ENCODE results near the gene SRGAP2C. TPM values are rescaled to one million over a fixed set of nuclear protein-coding genes. Genes with fewer than 3 reads are reported as not detected.
"Not testable (repeated sequence)": the region's sequence is repeated elsewhere in the genome, so short reads cannot be mapped to it uniquely, and the experiment has no call there.

The SRGAP2C gene
- total RNA-seq, 2 experiments from 2014 or later = 32.3 to 33.6 TPM

DNA sequence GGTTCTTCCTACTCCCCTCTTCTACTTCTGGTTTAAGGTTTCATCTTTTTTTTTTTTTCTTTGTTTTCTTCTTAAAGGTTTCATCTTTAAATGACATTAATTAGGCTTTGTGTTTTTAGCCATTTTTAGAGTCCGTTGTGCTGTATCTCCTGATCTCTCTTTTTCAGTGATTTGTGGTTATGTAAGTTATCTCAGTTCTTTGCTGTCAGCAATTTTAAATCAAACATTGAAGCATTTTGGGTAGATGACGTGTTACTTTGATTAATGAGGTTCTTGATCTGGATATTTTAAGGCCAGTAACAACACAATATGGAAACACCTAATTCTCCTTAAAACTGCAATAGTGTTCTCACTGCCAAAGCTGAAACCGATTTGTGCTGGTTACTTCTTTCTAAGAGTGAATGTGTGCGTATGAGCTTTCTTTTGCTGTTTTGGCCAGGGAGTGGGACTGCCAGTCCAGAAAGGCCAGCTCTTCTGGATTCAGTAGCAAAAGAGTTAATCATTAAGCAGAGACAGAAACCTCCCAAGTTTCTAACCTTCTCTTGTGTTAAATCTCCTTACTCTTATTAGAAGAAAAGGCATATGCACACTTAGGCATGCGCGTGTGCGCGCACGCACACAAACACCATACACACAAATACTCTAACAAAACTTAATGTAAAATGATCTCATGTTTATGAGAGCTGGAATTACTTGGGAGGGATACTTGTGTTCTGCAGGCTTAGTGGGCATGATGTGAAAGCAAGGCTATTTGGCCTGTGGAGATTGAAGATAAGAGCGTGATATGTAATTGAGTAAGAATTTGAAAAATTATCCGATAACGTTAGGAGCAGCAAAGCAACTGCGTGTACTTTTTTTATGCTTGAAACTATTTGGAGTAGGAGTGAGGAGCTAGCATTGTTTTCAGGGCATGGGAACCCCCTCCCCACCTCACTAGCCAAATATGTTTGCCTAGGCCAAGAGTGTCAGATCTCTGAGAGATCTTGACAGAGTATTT is 16.5 kb downstream of the SRGAP2C start:
- H3K9me3 Mint-ChIP-seq, POLR2A ChIA-PET: not testable (repeated sequence)

DNA sequence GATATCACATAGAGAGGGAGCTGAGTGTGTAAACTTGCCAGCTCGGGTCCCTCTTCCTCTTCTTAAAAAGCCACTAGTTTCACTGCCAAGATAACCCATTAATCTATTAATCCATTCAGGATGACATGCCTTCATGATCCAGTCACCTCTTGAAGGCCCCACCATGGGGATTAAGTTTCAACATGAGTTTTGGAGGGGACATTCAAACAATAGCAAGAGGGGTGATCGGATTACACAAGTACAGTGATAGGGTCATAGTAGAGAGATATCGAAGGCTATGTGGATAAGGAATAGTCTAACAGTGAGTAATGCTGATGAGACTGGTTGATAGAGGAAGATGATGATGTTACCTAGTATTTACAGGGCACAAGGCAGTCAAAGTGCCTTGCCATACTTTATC is 18.2 kb downstream of the SRGAP2C start:
- DNase-seq; H3K27ac Mint-ChIP-seq; H3K27me3 Mint-ChIP-seq; CTCF ChIA-PET; H3K4me3 Mint-ChIP-seq; H3K4me1 Mint-ChIP-seq; POLR2A ChIA-PET; H3K9me3 Mint-ChIP-seq; H3K36me3 Mint-ChIP-seq (ENCODE audit: low read depth): not testable (repeated sequence)

More for the DNA sequence above, 16.5 kb downstream of the SRGAP2C start:
- DNase-seq; H3K27me3 Mint-ChIP-seq; CTCF ChIA-PET; H3K4me1 Mint-ChIP-seq; H3K27ac Mint-ChIP-seq; H3K36me3 Mint-ChIP-seq (ENCODE audit: low read depth); H3K4me3 Mint-ChIP-seq: not testable (repeated sequence)

DNA sequence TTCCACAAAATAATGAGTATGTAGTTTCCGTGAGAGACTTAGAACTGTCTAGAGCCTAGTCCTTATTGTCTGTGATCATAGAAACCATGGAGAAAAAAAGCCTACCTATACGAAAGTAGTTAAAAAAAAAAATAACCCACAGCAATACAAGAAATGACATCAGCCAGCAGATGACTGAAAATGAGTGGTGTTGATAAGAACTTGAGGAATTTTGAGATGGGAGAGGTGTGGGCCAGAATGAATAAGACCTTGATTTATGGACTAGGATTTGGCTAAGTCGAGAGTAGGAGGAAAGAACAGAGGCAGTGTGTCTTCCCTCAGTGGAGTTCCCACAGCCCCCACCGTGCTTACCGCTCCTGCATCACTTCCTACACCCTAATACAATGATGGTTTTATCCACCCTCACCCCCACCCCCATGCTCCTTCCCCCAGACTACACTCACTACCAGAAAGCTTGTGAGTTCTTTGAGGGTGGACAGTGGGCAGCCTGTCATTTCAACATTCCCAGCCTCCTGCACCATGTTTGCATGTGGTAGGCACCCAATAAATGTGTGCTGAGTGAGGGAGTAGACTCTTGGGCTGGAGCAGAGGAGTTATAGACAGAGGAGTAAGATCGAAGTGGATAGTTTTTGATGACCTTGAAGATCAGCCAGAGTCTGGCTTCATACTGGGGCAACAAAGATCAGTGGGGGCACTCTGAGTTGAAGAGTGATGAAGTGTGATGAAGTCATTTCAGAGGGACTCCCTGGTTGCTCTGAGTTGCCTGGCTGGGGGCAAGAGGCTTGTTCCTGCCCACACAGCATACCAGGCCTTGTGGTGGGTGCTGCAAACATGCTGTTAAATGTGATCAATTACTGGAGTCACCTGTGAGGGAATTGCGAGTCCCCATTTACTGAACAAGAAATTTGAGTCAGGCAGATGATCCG is 21.3 kb downstream of the SRGAP2C start:
- POLR2A ChIA-PET, H3K4me1 Mint-ChIP-seq: not testable (repeated sequence)

DNA sequence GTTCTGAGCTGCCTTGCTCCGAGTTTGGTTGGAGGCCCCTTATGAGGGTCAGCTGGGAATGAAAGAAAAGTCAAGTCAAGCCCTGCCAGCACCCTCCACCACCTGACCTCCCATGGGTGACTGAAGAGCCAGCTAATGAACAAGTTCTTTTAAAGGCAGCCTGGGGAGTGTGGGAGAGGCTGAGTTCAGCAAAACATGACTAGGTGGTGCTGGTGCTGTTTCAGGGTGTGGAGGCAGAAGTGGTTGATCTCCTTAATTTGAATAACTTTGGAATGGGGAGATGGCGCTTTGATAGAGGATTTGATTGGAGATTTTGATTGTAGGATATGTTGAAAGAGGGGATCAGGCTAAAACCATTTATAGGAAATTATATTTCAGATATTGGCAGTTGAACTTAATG is 22.6 kb downstream of the SRGAP2C start:
- H3K9me3 Mint-ChIP-seq; H3K27me3 Mint-ChIP-seq; H3K27ac Mint-ChIP-seq; H3K36me3 Mint-ChIP-seq (ENCODE audit: low read depth); H3K4me1 Mint-ChIP-seq; H3K4me3 Mint-ChIP-seq; POLR2A ChIA-PET; DNase-seq; CTCF ChIA-PET: not testable (repeated sequence)

More for the DNA sequence above, 21.3 kb downstream of the SRGAP2C start:
- H3K9me3 Mint-ChIP-seq; CTCF ChIA-PET; H3K27ac Mint-ChIP-seq; H3K4me3 Mint-ChIP-seq; H3K27me3 Mint-ChIP-seq; H3K36me3 Mint-ChIP-seq (ENCODE audit: low read depth); DNase-seq: not testable (repeated sequence)

DNA sequence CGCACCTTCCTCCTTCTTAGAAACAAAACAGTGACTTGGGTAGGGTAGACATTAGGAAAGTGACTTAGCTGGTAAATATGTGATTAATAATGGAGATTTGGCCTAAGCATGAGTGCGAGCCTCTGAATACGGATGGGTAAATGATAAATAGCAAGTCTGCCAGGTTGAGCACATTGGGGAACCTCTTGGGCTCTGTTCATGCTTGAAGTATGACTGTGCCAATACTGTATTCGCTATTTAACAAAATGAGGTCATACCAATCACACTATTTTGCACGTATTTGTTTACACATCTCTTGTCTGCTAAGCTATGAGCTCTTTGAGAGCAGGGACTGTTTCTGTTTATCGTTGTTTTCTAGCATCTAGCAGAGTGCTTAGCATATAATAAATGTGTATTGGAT is 23.6 kb downstream of the SRGAP2C start:
- H3K27me3 Mint-ChIP-seq; H3K27ac Mint-ChIP-seq; POLR2A ChIA-PET; CTCF ChIA-PET; H3K4me1 Mint-ChIP-seq; H3K4me3 Mint-ChIP-seq; H3K36me3 Mint-ChIP-seq (ENCODE audit: low read depth); DNase-seq; H3K9me3 Mint-ChIP-seq: not testable (repeated sequence)

DNA sequence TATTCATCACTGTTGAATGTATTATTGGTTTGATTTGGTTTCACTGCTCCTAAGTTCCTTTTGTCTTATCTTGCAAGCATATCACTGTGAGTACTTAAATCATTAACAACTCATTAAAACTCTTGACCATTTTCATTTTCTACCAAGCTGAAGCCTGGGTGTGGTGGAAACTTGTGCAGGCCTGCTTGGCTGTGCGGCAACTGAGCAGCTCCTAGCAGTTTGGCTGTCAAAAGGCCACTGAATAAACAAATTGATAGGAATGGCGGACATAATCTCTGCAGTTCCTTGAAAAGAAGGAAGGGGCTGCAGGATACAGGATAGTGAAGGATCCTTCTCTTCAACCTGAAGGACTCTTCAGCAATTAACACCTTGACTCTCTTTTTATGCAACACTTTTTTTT is 26.0 kb downstream of the SRGAP2C start:
- H3K36me3 Mint-ChIP-seq (ENCODE audit: low read depth); H3K27me3 Mint-ChIP-seq; H3K9me3 Mint-ChIP-seq; H3K27ac Mint-ChIP-seq; H3K4me1 Mint-ChIP-seq; H3K4me3 Mint-ChIP-seq; DNase-seq; POLR2A ChIA-PET; CTCF ChIA-PET: not testable (repeated sequence)

DNA sequence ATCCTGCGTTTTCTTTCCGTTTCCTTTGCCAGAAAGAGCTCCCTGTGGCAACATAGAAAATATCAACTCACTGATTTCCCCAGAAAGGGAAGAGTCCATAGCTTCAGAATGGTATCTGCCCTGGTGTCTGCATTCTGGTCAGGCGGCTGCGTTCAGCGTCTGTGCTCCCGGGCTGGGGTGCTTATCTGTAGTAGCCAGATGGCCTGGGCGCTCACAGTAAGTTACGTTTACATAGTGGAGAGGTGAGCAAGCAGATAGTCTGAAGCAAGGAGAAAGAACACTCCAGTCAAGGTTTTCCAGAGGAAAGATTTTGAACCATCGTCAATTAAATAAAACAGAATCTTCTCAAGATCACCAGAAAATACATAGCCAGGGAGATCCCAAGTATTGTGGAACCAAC is 28.7 kb downstream of the SRGAP2C start:
- H3K4me1 Mint-ChIP-seq; H3K9me3 Mint-ChIP-seq; H3K4me3 Mint-ChIP-seq; DNase-seq; H3K27me3 Mint-ChIP-seq; CTCF ChIA-PET; POLR2A ChIA-PET; H3K36me3 Mint-ChIP-seq (ENCODE audit: low read depth); H3K27ac Mint-ChIP-seq: not testable (repeated sequence)

DNA sequence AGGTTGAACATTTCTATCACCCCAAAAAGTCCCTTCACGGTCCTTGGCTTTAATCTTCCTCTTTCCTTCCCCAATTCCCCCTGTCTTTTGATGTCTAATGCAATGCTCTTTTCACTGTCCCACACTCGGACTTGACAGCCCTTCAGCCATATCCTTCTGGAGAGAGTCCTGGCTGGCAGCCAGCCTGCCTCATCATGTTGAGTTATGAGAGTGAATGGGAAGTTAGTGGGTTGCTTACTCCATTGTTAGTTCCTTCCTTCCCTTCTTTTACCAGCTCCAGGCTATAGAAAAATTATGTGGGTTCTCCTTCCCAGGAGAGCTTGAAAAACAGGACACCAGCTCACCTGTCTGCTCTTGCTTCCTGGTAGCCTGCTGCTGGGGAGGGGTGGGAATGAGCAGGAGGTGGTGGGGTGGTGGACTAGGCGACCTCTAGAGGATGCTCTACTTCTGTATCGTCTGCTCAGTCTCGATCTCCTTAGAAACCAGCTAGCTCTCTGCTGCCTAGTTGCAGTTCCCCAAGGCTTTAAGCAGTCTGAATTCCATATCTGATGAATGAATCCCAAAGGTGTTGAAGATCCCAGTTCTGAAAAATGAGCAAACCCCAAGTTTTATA is 29.9 kb downstream of the SRGAP2C start:
- H3K4me1 Mint-ChIP-seq; POLR2A ChIA-PET; CTCF ChIA-PET; H3K27me3 Mint-ChIP-seq; H3K36me3 Mint-ChIP-seq (ENCODE audit: low read depth); H3K9me3 Mint-ChIP-seq; DNase-seq; H3K27ac Mint-ChIP-seq; H3K4me3 Mint-ChIP-seq: not testable (repeated sequence)

DNA sequence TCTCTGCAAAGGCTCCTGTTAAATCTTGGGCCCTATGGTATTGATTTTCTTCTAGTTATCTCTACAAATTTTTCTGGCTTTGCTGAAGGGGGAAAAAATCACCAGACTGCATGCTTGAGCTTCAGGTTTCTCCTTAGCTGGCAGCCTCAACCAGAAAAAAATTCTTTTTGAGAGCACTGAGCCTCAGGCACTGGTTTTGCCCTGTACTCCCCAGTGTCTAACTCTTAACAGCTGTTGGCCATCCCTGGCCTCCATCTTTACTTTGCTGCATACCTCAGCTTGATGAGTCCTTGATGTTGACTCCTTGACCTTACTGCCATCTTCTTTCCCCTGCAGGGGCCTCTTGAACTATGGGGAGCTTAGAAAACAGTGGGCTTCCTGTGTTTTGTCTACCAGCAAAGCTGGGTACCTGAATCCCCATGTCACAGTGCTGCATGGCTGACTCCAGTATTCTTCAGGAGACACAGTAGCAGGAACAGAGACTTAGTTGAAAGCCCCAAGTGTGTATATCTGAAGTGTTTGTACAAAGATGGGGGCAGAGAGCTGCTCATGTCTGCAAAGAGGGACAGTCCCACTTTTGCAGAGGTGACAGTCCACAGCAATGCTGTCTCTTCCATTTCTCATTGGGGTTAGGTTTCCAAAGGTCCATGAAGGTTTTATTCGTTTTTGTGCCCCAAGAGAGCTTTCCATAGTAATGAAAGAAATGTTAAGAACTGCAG is 31.1 kb downstream of the SRGAP2C start:
- H3K4me1 Mint-ChIP-seq; H3K4me3 Mint-ChIP-seq; H3K27me3 Mint-ChIP-seq; H3K9me3 Mint-ChIP-seq; POLR2A ChIA-PET; CTCF ChIA-PET; DNase-seq; H3K36me3 Mint-ChIP-seq (ENCODE audit: low read depth); H3K27ac Mint-ChIP-seq: not testable (repeated sequence)

DNA sequence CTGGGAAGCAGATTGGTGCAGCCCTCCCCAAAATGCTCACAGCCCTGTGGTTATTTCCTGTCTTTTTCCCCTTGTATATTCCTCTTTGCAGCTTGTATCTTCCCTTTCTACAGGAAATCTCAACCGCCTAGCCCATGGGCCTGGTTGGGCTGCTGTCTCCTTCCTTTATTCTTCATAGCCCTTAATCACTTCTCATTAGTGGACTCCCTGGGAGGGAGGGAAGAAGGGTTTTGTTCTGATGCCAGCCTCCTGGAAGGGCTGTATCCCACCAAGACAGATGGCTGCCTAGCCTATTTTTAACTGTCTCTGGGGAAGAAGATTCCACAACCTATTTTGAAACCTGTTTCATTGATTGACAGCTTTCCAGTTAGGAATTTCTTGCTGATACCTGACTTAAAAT is 31.9 kb downstream of the SRGAP2C start:
- CTCF ChIA-PET; H3K36me3 Mint-ChIP-seq (ENCODE audit: low read depth); POLR2A ChIA-PET; H3K9me3 Mint-ChIP-seq; H3K4me3 Mint-ChIP-seq; H3K4me1 Mint-ChIP-seq; H3K27ac Mint-ChIP-seq; H3K27me3 Mint-ChIP-seq; DNase-seq: not testable (repeated sequence)

DNA sequence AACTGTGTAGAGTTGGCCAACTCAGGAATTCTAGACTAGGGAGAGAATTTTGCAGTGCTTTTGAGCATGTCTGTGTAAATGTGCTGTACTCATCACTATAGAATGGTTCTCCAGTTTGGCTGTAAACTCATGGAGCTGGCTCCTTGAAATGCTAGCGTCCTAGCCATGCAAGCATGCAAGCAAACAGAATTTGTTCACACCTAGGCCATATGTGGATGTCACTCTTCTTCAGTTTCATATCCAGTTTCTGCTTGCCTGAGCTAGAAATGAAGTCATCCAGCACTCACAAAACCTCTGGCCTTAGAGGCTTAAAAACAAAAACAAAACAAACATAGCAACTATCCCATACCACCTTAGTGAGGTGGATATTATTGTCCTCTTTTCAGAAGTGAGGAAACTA is 37.0 kb downstream of the SRGAP2C start:
- POLR2A ChIA-PET; H3K4me1 Mint-ChIP-seq; H3K27ac Mint-ChIP-seq; H3K4me3 Mint-ChIP-seq; H3K9me3 Mint-ChIP-seq; CTCF ChIA-PET; H3K36me3 Mint-ChIP-seq (ENCODE audit: low read depth); H3K27me3 Mint-ChIP-seq: not testable (repeated sequence)
- peak; percentile 16 for DNase-seq

DNA sequence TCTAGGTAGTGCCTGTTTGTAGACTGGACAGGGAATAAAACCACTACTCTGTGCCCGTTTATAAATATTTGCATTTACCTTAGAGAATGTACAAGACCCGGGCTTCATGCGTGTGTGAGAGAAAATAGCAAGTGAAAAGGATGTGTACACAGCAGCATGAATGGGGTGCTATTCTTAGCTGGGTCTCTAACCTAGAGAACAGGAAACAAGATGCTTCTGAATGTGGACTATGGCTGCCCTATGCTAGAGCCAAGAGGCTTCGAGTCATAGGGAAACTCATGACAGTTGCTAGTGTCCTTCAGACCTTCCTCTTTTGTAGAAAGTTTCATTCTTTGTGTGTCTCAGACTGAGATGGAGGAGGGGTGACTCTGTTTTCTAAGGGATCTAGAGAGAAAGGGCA is 39.9 kb downstream of the SRGAP2C start:
- H3K9me3 Mint-ChIP-seq; H3K4me1 Mint-ChIP-seq; POLR2A ChIA-PET; H3K4me3 Mint-ChIP-seq; CTCF ChIA-PET; H3K36me3 Mint-ChIP-seq (ENCODE audit: low read depth); DNase-seq; H3K27ac Mint-ChIP-seq; H3K27me3 Mint-ChIP-seq: not testable (repeated sequence)

DNA sequence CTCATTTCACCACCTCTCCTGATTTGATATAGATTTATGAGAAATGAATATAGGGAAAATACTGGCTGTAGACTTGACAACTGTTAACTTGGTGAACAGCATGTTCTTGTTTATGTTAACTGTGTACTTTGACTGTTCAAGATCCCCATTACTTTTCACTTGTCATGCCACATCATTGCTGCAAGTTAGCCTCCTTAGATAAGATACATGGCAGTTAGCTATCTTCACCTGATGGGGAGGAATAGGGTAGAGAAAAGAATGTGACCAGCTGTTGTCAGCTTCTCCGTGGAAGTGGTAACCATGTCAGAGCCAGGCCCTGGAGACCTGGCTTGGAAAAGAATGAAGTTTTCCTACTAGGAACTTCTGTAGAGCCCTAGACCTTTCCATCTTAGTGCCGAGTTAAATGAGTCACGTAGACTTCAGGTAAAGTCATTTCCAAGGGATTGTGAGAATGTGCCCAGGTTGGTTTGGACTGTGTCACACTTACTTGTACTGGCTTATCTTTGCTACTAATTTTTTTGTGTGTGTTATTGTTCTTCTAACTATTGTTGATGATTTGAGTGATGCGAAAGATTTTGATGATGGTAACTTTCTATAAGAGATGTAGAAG is 41.6 kb downstream of the SRGAP2C start:
- not testable (repeated sequence) for DNase-seq

More for the DNA sequence above, 41.6 kb downstream of the SRGAP2C start:
- CTCF ChIA-PET; H3K4me1 Mint-ChIP-seq; H3K36me3 Mint-ChIP-seq (ENCODE audit: low read depth); H3K27me3 Mint-ChIP-seq; H3K4me3 Mint-ChIP-seq; POLR2A ChIA-PET; H3K9me3 Mint-ChIP-seq; H3K27ac Mint-ChIP-seq: not testable (repeated sequence)
